ENCODE results near the gene CEP20. TPM values are rescaled to one million over a fixed set of nuclear protein-coding genes. Genes with fewer than 3 reads are reported as not detected.

The CEP20 gene
- total and polyA plus RNA-seq, 2 of the 8 experiments (the other 6 are each of a cell fraction or from before 2014, with no cell fraction given), result 16.2 to 49.0 TPM

DNA sequence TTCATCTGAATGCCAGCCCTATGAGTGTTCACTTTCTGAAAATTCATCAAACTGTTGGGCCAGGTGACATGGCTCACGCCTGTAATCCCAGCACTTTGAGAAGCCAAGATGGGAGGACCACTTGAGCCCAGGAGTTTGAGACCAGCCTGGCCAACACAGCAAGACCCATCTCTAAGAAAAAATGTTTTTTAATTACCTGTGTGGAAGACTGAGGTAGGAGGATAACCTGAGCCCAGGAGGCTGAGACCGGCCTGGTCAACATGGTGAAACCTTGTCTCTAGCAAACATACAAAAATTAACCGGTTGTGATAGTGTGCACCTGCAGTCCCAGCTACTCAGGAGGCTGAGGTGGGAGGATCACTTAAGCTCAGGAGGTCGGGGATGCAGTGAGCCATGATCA lies 41.9 kb downstream of the CEP20 start:
- no peak for DNase-seq (ENCODE audit: low read depth in 1 of 2, low spot score in 2 of 2)
- H3K4me2 ChIP-seq (ENCODE audit: insufficient read depth in 1 of 2, low read depth in 2 of 2, low read length in 2 of 2), result no peak overlapping the region
- no peak overlapping the region for H3K23ac ChIP-seq (ENCODE audit: insufficient read length)
- no peaks in the 10 kb centered on the region for H3K79me1 ChIP-seq (ENCODE audit: low read depth, low read length)
- H3K27me3 ChIP-seq (replicated peaks in 1 of 4; ENCODE audit: control insufficient read depth in 3 of 4, extremely low read depth in 1 of 4, insufficient read depth in 3 of 4, low read length in 3 of 4), result no peaks in the 10 kb centered on the region
- no peaks in the 10 kb centered on the region for H3K23me2 ChIP-seq (ENCODE audit: low read depth, low read length)
- no peak overlapping the region for H3K18ac ChIP-seq (ENCODE audit: extremely low read depth, low read length)
- H3K4me1 ChIP-seq (replicated peaks in 1 of 4; ENCODE audit: control insufficient read depth in 3 of 4, insufficient read depth in 4 of 4, low read length in 3 of 4), result no peaks in the 10 kb centered on the region
- no peaks in the 10 kb centered on the region for H3K36me3 ChIP-seq (ENCODE audit: control insufficient read depth in 2 of 4, insufficient read depth in 4 of 4, low read length in 3 of 4)
- no peak overlapping the region for H4K8ac ChIP-seq (ENCODE audit: extremely low read depth, insufficient read depth, low read length)
- H3K14ac ChIP-seq (ENCODE audit: insufficient read length), result no peak overlapping the region
- H2BK120ac ChIP-seq (replicated peaks; ENCODE audit: low read depth, low read length), result no peak overlapping the region
- CTCF ChIA-PET (ENCODE audit: partially characterized antibody), result interaction anchor here (1.0 to 1.9 kb wide), 4 partner anchors 28 to 91 kb away, joined by 3 to 8 read pairs (median 5); no protein-coding TSS in a partner anchor
- H3K56ac ChIP-seq (replicated peaks; ENCODE audit: insufficient read length, low read depth, low read length), result no peak overlapping the region
- no peak overlapping the region for H2BK20ac ChIP-seq (ENCODE audit: low read length)
- no peak overlapping the region for H3K4ac ChIP-seq (replicated peaks; ENCODE audit: insufficient read length, low read depth, low read length)
- H3K27ac ChIP-seq (ENCODE audit: low read depth, low read length), result no peak overlapping the region
- no peak overlapping the region for H2BK5ac ChIP-seq (ENCODE audit: low read depth, low read length)
- POLR2A ChIA-PET (ENCODE audit: partially characterized antibody), result no interaction called here
- no peaks in the 10 kb centered on the region for H3K79me2 ChIP-seq (ENCODE audit: control insufficient read depth in 1 of 2, insufficient read depth in 2 of 2, low read length in 2 of 2)
- no peaks in the 10 kb centered on the region for H4K20me1 ChIP-seq (replicated peaks in 1 of 2; ENCODE audit: control insufficient read depth in 1 of 2, insufficient read depth in 2 of 2, low read length in 2 of 2)
- no peak for FAIRE-seq
- no peak overlapping the region for H2AFZ ChIP-seq (ENCODE audit: low read length)
- H2BK12ac ChIP-seq (ENCODE audit: low read depth, low read length), result no peak overlapping the region
- no peak overlapping the region for H3K9ac ChIP-seq (replicated peaks in 1 of 4; ENCODE audit: extremely low read depth in 1 of 4, low read depth in 3 of 4, low read length in 3 of 4)
- WGBS, 2 experiments (ENCODE audit: extremely low coverage in 1 of 2, insufficient coverage in 1 of 2, insufficient read length in 1 of 2, insufficient replicate concordance in 2 of 2, low coverage in 1 of 2, low lambda C conversion rate in 2 of 2, missing lambda C conversion rate in 1 of 2), result 89% methylated on average over 4 of the region's 4 CpGs; no CpG with 5 or more reads in 1 of the 2 experiments
- no peaks in the 10 kb centered on the region for H3K9me3 ChIP-seq (ENCODE audit: insufficient read depth in 2 of 2, low read depth in 1 of 2, low read length in 1 of 2)
- no peak overlapping the region for H2BK15ac ChIP-seq (ENCODE audit: low read length)
- no peak overlapping the region for H2AK5ac ChIP-seq (ENCODE audit: low read depth, low read length)
- no peak overlapping the region for H4K91ac ChIP-seq (replicated peaks; ENCODE audit: insufficient read length, low read length)
- no peak overlapping the region for H3K4me3 ChIP-seq (ENCODE audit: extremely low read depth in 1 of 4, insufficient read depth in 2 of 4, low read depth in 3 of 4, low read length in 4 of 4)
- no peak overlapping the region for H4K5ac ChIP-seq (ENCODE audit: insufficient read length, low read depth, low read length)
- TF ChIP-seq BCL11A (IDR thresholded peaks at IDR 0.05; ENCODE audit: low read depth in 2 of 2, low read length in 2 of 2) (no peak), SUZ12 (IDR thresholded peaks at IDR 0.05; ENCODE audit: low read length) (no peak), POU5F1 (IDR thresholded peaks at IDR 0.05; ENCODE audit: low read depth, low read length) (no peak), PHF8 (conservative IDR thresholded peaks at IDR 0.05; ENCODE audit: low read depth, low read length) (no peak), SP2 (IDR thresholded peaks at IDR 0.05; ENCODE audit: low read length) (no peak), BRCA1 (IDR thresholded peaks at IDR 0.05; ENCODE audit: low read depth, low read length) (no peak), MAFK (IDR thresholded peaks at IDR 0.05; ENCODE audit: low read depth, low read length) (no peak), CHD2 (IDR thresholded peaks at IDR 0.05; ENCODE audit: low read length) (no peak), CBX5 (IDR thresholded peaks at IDR 0.05; ENCODE audit: low read depth, low read length) (no peak), KDM4A (IDR thresholded peaks at IDR 0.05; ENCODE audit: low read depth, low read length, severe bottlenecking) (no peak), EZH2 (IDR thresholded peaks at IDR 0.05; ENCODE audit: low read depth, low read length, severe bottlenecking) (no peak)
- TF ChIP-seq, protein P1, sequence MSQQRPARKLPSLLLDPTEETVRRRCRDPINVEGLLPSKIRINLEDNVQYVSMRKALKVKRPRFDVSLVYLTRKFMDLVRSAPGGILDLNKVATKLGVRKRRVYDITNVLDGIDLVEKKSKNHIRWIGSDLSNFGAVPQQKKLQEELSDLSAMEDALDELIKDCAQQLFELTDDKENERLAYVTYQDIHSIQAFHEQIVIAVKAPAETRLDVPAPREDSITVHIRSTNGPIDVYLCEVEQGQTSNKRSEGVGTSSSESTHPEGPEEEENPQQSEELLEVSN (IDR thresholded peaks at IDR 0.05), result no peak
- TF ChIP-seq, protein P2, sequence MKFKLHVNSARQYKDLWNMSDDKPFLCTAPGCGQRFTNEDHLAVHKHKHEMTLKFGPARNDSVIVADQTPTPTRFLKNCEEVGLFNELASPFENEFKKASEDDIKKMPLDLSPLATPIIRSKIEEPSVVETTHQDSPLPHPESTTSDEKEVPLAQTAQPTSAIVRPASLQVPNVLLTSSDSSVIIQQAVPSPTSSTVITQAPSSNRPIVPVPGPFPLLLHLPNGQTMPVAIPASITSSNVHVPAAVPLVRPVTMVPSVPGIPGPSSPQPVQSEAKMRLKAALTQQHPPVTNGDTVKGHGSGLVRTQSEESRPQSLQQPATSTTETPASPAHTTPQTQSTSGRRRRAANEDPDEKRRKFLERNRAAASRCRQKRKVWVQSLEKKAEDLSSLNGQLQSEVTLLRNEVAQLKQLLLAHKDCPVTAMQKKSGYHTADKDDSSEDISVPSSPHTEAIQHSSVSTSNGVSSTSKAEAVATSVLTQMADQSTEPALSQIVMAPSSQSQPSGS (IDR thresholded peaks at IDR 0.05; ENCODE audit: low read length), result no peak
